Liver (tissue), 9 donors: ENCODE data around the gene ITGB1. TPM values are rescaled to one million over a fixed set of nuclear protein-coding genes. Genes with fewer than 3 reads are reported as not detected.

ENCODE experiments used
- DNase-seq: peaks from one replicate; pipeline ENCODE4 v3.0.0-alpha.2; 2017; ENCODE audit warnings: low spot score
- H3K27ac ChIP-seq, 2 donors: one replicate each; pipeline ENCODE4 v1.7.0; 2013; ENCODE audit warnings: inconsistent platforms in 2 of 2, low read length in 2 of 2, control low read depth in 1 of 2, low read depth in 1 of 2, mild to moderate bottlenecking in 1 of 2
- H3K27me3 ChIP-seq, 4 donors: one replicate each; pipeline versions ENCODE4 v1.6.1 to v1.7.0; 2013; ENCODE audit warnings: low read length in 3 of 4, inconsistent platforms in 1 of 4, mild to moderate bottlenecking in 1 of 4, moderate library complexity in 1 of 4; ENCODE audit not compliant: control insufficient read depth in 4 of 4, insufficient read depth in 4 of 4
- H3K36me3 ChIP-seq, 4 donors: one replicate each; pipeline versions ENCODE4 v1.6.1 to v1.7.0; 2013; ENCODE audit warnings: low read length in 3 of 4, mild to moderate bottlenecking in 3 of 4, low read depth in 1 of 4, moderate library complexity in 1 of 4; ENCODE audit not compliant: control insufficient read depth in 4 of 4, insufficient read depth in 3 of 4
- H3K4me1 ChIP-seq, 4 donors: one replicate each; pipeline versions ENCODE4 v1.6.1 to v1.7.0; 2013; ENCODE audit warnings: low read length in 3 of 4, mild to moderate bottlenecking in 3 of 4, moderate library complexity in 1 of 4; ENCODE audit not compliant: control insufficient read depth in 4 of 4, insufficient read depth in 4 of 4
- H3K4me3 ChIP-seq, 3 donors: one replicate each; pipeline versions ENCODE4 v1.6.1 to v1.7.0; 2013; ENCODE audit warnings: low read length in 3 of 3, control low read depth in 1 of 3, low read depth in 1 of 3, mild to moderate bottlenecking in 1 of 3
- H3K9ac ChIP-seq, 2 donors: one replicate each; pipeline ENCODE4 v1.7.0; 2013; ENCODE audit warnings: low read length in 2 of 2, mild to moderate bottlenecking in 2 of 2, moderate library complexity in 2 of 2, control low read depth in 1 of 2, low read depth in 1 of 2
- H3K9me3 ChIP-seq, 4 donors: one replicate each; pipeline versions ENCODE4 v1.6.1 to v1.7.0; 2013; ENCODE audit warnings: low read length in 3 of 4; ENCODE audit not compliant: control insufficient read depth in 4 of 4
- EGR1 ChIP-seq, 2 donors: IDR thresholded peaks; 2 replicates each; pipeline ENCODE4 v1.6.1; 2016 to 2018; ENCODE audit warnings: antibody characterized with exemption in 2 of 2, low read depth in 2 of 2
- FOXA2 ChIP-seq: IDR thresholded peaks from 2 replicates; pipeline ENCODE4 v1.6.1; 2016; ENCODE audit warnings: antibody characterized with exemption
- GABPA ChIP-seq, 2 donors: IDR thresholded peaks in 1 of 2; conservative IDR thresholded peaks in 1 of 2; 2 replicates each; pipeline ENCODE4 v1.6.1; 2016; ENCODE audit warnings: antibody characterized with exemption in 2 of 2, mild to moderate bottlenecking in 1 of 2, moderate library complexity in 1 of 2
- HNF4A ChIP-seq, 2 donors: conservative IDR thresholded peaks; 2 replicates each; pipeline ENCODE4 v1.6.1; 2016; ENCODE audit warnings: antibody characterized with exemption in 2 of 2, mild to moderate bottlenecking in 2 of 2
- HNF4G ChIP-seq: IDR thresholded peaks from 2 replicates; pipeline ENCODE4 v1.6.1; 2016; ENCODE audit warnings: antibody characterized with exemption
- NR2F2 ChIP-seq: IDR thresholded peaks from 2 replicates; pipeline ENCODE4 v1.6.1; 2016; ENCODE audit warnings: antibody characterized with exemption
- RAD21 ChIP-seq, 2 donors: IDR thresholded peaks; 2 replicates each; pipeline ENCODE4 v1.6.1; 2016; ENCODE audit warnings: antibody characterized with exemption in 2 of 2, mild to moderate bottlenecking in 2 of 2
- REST ChIP-seq: IDR thresholded peaks from 2 replicates; pipeline ENCODE4 v1.6.1; 2016; ENCODE audit warnings: antibody characterized with exemption, mild to moderate bottlenecking
- RXRA ChIP-seq, 2 donors: IDR thresholded peaks; 2 replicates each; pipeline ENCODE4 v1.6.1; 2017 to 2018; ENCODE audit warnings: antibody characterized with exemption in 2 of 2, mild to moderate bottlenecking in 1 of 2
- SP1 ChIP-seq: IDR thresholded peaks from 2 replicates; pipeline ENCODE4 v1.6.1; 2018; ENCODE audit warnings: antibody characterized with exemption, mild to moderate bottlenecking
- TAF1 ChIP-seq: conservative IDR thresholded peaks from 2 replicates; pipeline ENCODE4 v1.6.1; 2016; ENCODE audit warnings: antibody characterized with exemption, mild to moderate bottlenecking
- YY1 ChIP-seq: IDR thresholded peaks from 2 replicates; pipeline ENCODE4 v1.6.1; 2016; ENCODE audit warnings: antibody characterized with exemption, mild to moderate bottlenecking
- ZBTB33 ChIP-seq: IDR thresholded peaks from 2 replicates; pipeline ENCODE4 v1.6.1; 2016; ENCODE audit warnings: antibody characterized with exemption
- WGBS: extraction: QIAGEN DNeasy Blood & Tissue Kit; methylation state at CpG from one replicate; pipeline ENCODE4 v1.1.7; 2013; 5-methylcytosine and 5-hydroxymethylcytosine counted together
- polyA plus RNA-seq, 2 donors: library from polyadenylated mRNA; stranded (reverse) in 1 of 2; unstranded in 1 of 2; fragments of 200-250 nt in 1 of 2; fragments of >200 nt in 1 of 2; fragmentation: Nextera tagmentation in 1 of 2; extraction: Ambion mirVana in 1 of 2; gene quantifications; one replicate each; pipeline versions ENCODE4 v1.2.1 to v1.2.3, GENCODE V29; 2013 to 2015
- total RNA-seq, 2 donors: library from RNA; depleted of rRNA; stranded (reverse); fragments of >200 nt; gene quantifications; one replicate each; pipeline ENCODE4 v1.2.3, GENCODE V29; 2014
- TF ChIP-seq, protein P1 (sequence below): fragments of 150-350 bp; IDR thresholded peaks from 2 replicates; pipeline ENCODE4 v1.5.1; 2017; ENCODE audit warnings: improper control_type of control experiment, low read depth, low read length; ENCODE audit not compliant: missing input control
- TF ChIP-seq, protein P2 (sequence below): IDR thresholded peaks from 2 replicates; pipeline ENCODE4 v1.6.1; 2016; ENCODE audit warnings: antibody characterized with exemption
- TF ChIP-seq, protein P3 (sequence below): IDR thresholded peaks from 2 replicates; pipeline ENCODE4 v1.6.1; 2016; ENCODE audit warnings: antibody characterized with exemption
- donor health status: healthy.
- donor health status: healthy.
- donor health status: healthy.
- donor health status: healthy.
- donor health status: healthy.

Gene ITGB1
- total and polyA plus RNA-seq, 4 donors, result 109 to 308 (median 221) TPM

GRCh38 chr10:32948451-32948850 is 9.6 kb downstream of the ITGB1 start:
- 61% methylated on average over 3 of the region's 3 CpGs for WGBS
- TF ChIP-seq GABPA (IDR thresholded peaks at IDR 0.05 in 1 of 2, conservative IDR thresholded peaks at IDR 0.05 in 1 of 2) (no peak), RAD21 (IDR thresholded peaks at IDR 0.05) (no peak), REST (no peak), RXRA (IDR thresholded peaks at IDR 0.05) (no peak), SP1 (no peak), HNF4A (conservative IDR thresholded peaks at IDR 0.05) (no peak), NR2F2 (no peak), EGR1 (IDR thresholded peaks at IDR 0.05; ENCODE audit: low read depth in 2 of 2) (no peak), YY1 (no peak), TAF1 (no peak)
- TF ChIP-seq, protein P1, sequence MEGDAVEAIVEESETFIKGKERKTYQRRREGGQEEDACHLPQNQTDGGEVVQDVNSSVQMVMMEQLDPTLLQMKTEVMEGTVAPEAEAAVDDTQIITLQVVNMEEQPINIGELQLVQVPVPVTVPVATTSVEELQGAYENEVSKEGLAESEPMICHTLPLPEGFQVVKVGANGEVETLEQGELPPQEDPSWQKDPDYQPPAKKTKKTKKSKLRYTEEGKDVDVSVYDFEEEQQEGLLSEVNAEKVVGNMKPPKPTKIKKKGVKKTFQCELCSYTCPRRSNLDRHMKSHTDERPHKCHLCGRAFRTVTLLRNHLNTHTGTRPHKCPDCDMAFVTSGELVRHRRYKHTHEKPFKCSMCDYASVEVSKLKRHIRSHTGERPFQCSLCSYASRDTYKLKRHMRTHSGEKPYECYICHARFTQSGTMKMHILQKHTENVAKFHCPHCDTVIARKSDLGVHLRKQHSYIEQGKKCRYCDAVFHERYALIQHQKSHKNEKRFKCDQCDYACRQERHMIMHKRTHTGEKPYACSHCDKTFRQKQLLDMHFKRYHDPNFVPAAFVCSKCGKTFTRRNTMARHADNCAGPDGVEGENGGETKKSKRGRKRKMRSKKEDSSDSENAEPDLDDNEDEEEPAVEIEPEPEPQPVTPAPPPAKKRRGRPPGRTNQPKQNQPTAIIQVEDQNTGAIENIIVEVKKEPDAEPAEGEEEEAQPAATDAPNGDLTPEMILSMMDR, result no peak
- TF ChIP-seq, protein P2, sequence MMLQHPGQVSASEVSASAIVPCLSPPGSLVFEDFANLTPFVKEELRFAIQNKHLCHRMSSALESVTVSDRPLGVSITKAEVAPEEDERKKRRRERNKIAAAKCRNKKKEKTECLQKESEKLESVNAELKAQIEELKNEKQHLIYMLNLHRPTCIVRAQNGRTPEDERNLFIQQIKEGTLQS, result no peak
- TF ChIP-seq, protein P3, sequence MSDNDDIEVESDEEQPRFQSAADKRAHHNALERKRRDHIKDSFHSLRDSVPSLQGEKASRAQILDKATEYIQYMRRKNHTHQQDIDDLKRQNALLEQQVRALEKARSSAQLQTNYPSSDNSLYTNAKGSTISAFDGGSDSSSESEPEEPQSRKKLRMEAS, result no peak
- Histone ChIP-seq H3K27ac (no peak overlapping the region), H3K9me3 (no peaks in the 10 kb centered on the region), H3K4me3 (no peak overlapping the region), H3K4me1 (peaks cover 11 to 38% (median 26%) of the 10 kb centered on the region in 4 donors), H3K27me3 (no peaks in the 10 kb centered on the region), H3K9ac (no peak overlapping the region), H3K36me3 (no peaks in the 10 kb centered on the region)
- no peak for DNase-seq

- no peak overlapping the region for H3K27ac ChIP-seq
- no peaks in the 10 kb centered on the region for H3K36me3 ChIP-seq
- peaks cover 11 to 33% (median 24%) of the 10 kb centered on the region in 4 donors for H3K4me1 ChIP-seq
- no peak overlapping the region for H3K9ac ChIP-seq
- no peaks in the 10 kb centered on the region for H3K27me3 ChIP-seq
- H3K9me3 ChIP-seq, result no peaks in the 10 kb centered on the region
- 94% methylated on average over 5 of the region's 5 CpGs for WGBS
- H3K4me3 ChIP-seq, result no peak overlapping the region
- DNase-seq, result no peak
- no peak for TF ChIP-seq RAD21 (IDR thresholded peaks at IDR 0.05)
- TF ChIP-seq HNF4G, result no peak
- no peak for TF ChIP-seq GABPA (IDR thresholded peaks at IDR 0.05 in 1 of 2, conservative IDR thresholded peaks at IDR 0.05 in 1 of 2)
- TF ChIP-seq RXRA (IDR thresholded peaks at IDR 0.05), result no peak
- TF ChIP-seq FOXA2, result no peak
- TF ChIP-seq ZBTB33, result no peak
- TF ChIP-seq EGR1 (IDR thresholded peaks at IDR 0.05; ENCODE audit: low read depth in 2 of 2), result no peak
- TF ChIP-seq, protein P1, result no peak
- TF ChIP-seq, protein P2, result no peak
- TF ChIP-seq REST, result no peak
- no peak for TF ChIP-seq SP1
- TF ChIP-seq, protein P3, result no peak
Observed at GRCh38 chr10:32947586-32947985, 10.4 kb downstream of the ITGB1 start.
